ENCODE data around the gene DNASE1L2.

Gene DNASE1L2

GRCh38 chr16:2280981-2281542 is 44.8 kb downstream of the DNASE1L2 start:
- TF ChIP-seq CTCF (conservative IDR thresholded peaks at IDR 0.05; ENCODE audit: low read depth, low read length): no peak
- H3K4me3 ChIP-seq (ENCODE audit: low read length): no peak overlapping the region
- no peak for DNase-seq (ENCODE audit: low read depth)

DNA sequence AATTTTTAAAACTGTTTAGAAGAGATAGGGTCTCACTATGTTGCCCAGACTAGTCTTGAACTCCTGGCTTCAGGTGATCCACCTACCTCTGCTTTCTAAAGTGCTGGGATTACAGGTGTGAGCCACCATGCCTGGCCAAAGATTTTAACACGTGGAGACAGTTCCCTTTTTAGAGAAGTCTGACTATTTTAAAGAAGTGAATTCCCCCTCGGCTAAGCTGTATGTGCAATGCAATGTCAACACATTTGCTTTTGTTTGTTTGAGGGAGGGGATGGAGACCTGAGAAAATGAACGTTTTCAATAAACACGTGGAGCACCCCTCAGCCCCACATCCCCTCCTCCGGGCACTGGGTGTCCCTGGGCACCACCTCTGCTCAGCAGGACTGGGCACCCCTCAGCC is 46.0 kb downstream of the DNASE1L2 start:
- no peak for DNase-seq (ENCODE audit: low read depth)
- TF ChIP-seq CTCF (conservative IDR thresholded peaks at IDR 0.05; ENCODE audit: low read depth, low read length): no peak

DNA sequence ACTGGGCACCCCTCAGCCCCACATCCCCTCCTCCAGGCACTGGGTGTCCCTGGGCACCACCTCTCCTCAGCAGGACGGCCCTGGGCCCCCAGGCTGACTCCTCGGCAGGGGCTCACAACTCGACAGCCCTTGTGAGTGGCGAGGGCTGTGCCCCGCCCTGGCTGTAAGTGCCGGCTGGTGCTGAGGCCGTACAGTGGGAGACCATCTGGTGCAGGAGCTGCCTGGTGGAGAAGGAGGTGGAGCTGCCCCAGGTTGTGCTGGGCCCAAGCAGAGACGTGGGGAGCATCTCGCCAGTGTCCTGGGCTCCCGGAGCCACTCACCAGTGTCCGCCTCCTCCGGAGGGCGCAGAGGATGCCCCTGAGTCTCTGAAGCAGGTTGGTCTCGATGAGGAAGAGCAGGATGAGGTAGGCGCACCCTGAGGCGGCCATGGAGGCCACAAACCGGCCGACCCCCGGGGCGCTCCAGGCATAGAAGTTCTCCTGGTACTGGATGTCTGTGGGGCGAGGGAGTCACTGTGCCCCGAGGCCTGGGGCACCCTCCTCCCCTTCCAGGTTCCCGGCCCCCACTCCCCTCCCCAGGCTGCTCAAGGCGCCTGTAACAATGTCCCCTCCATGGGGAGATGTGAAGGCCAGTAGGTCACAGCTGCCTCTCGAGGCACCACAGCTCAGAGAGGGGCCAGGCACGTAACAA is 46.8 kb downstream of the DNASE1L2 start:
- DNase-seq (ENCODE audit: low read depth): no peak
- no peak for TF ChIP-seq CTCF (conservative IDR thresholded peaks at IDR 0.05; ENCODE audit: low read depth, low read length)

More for the DNA sequence above, 46.0 kb downstream of the DNASE1L2 start:
- no peak overlapping the region for H3K4me3 ChIP-seq (ENCODE audit: low read length)

GRCh38 chr16:2284001-2284770 is 47.9 kb downstream of the DNASE1L2 start:
- no peak for DNase-seq (ENCODE audit: low read depth)
- TF ChIP-seq CTCF (conservative IDR thresholded peaks at IDR 0.05; ENCODE audit: low read depth, low read length): no peak
- H3K4me3 ChIP-seq (ENCODE audit: low read length): no peak overlapping the region

More for the DNA sequence above, 46.8 kb downstream of the DNASE1L2 start:
- H3K4me3 ChIP-seq (ENCODE audit: low read length): no peak overlapping the region

- no peak for TF ChIP-seq CTCF (conservative IDR thresholded peaks at IDR 0.05; ENCODE audit: low read depth, low read length)
- no peak overlapping the region for H3K4me3 ChIP-seq (ENCODE audit: low read length)
Observed at GRCh38 chr16:2284797-2285576, 48.7 kb downstream of the DNASE1L2 start.

DNA sequence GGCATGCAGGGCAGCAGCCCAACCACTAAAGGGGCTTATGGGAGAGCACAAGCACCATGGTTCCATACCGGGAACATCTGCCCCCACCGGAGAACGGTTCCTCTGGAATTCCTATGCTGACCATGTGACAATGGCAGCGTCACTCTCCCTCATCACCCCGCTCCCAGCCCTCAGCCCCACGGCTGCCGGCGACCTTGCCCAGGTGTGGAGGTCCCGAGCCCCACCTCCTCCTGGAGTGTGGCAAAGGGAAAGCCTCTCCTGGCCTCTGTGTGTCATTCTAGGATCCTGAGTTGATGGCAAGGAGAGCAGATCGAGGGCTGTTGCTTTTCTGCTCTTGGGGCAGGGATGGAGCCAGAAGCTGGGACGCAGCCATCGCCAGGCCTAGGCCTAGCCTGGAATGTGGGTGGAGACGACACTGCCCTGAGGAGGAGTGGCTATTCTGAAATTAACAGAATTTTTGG is 49.5 kb downstream of the DNASE1L2 start:
- H3K4me3 ChIP-seq (ENCODE audit: low read length): no peak overlapping the region
- no peak for TF ChIP-seq CTCF (conservative IDR thresholded peaks at IDR 0.05; ENCODE audit: low read depth, low read length)
- no peak for DNase-seq (ENCODE audit: low read depth)

More at GRCh38 chr16:2284797-2285576, 48.7 kb downstream of the DNASE1L2 start:
- no peak for DNase-seq (ENCODE audit: low read depth)

All from retinal pigment epithelial cell (primary cell).